DOHH2 (cell line): ENCODE measurements around the gene TYMP.

Experiments
- H3F3A ChIP-seq: fragments of 200-600 bp; sonication (generic), shearing (Covaris generic); 2 replicates; pipeline ENCODE4 v1.6.0; 2016; ENCODE audit warnings: antibody characterized with exemption, mild to moderate bottlenecking; ENCODE audit not compliant: control insufficient read depth, insufficient read depth
- H3K27ac ChIP-seq: fragments of 200-600 bp; sonication (generic); 2 replicates; pipeline ENCODE4 v1.5.1; 2014; ENCODE audit warnings: low read depth, mild to moderate bottlenecking, low read length, moderate library complexity
- H3K27me3 ChIP-seq: fragments of 200-600 bp; sonication (generic); 2 replicates; pipeline ENCODE4 v1.6.1; 2014; ENCODE audit warnings: mild to moderate bottlenecking, low read length, mixed read lengths; ENCODE audit not compliant: control insufficient read depth
- H3K36me3 ChIP-seq: fragments of 200-600 bp; sonication (generic); 2 replicates; pipeline ENCODE4 v1.6.1; 2014; ENCODE audit warnings: mild to moderate bottlenecking, low read length, moderate library complexity, mixed read lengths; ENCODE audit not compliant: control insufficient read depth
- H3K4me1 ChIP-seq: fragments of 200-600 bp; sonication (generic); 2 replicates; pipeline ENCODE4 v1.6.1; 2014; ENCODE audit warnings: mild to moderate bottlenecking, low read length, mixed read lengths; ENCODE audit not compliant: control insufficient read depth
- H3K4me2 ChIP-seq: fragments of 200-600 bp; sonication (generic); 2 replicates; pipeline ENCODE4 v1.6.0; 2014; ENCODE audit warnings: mild to moderate bottlenecking, low read length, moderate library complexity
- H3K4me3 ChIP-seq: fragments of 200-600 bp; sonication (generic); 2 replicates; pipeline ENCODE4 v1.5.1; 2014; ENCODE audit warnings: mild to moderate bottlenecking, low read length, mixed read lengths
- H3K79me2 ChIP-seq: fragments of 200-600 bp; sonication (generic); 2 replicates; pipeline ENCODE4 v1.6.1; 2014; ENCODE audit warnings: mild to moderate bottlenecking, low read length, mixed read lengths; ENCODE audit not compliant: control insufficient read depth
- H3K9me2 ChIP-seq: fragments of 200-600 bp; sonication (generic); replicated peaks from 2 replicates; pipeline ENCODE4 v1.6.1; 2014; ENCODE audit warnings: mild to moderate bottlenecking, low read length, mixed read lengths; ENCODE audit not compliant: control insufficient read depth
- H3K9me3 ChIP-seq: fragments of 200-600 bp; sonication (generic); 2 replicates; pipeline ENCODE4 v1.6.1; 2014; ENCODE audit warnings: antibody characterized with exemption, low read length, mixed read lengths; ENCODE audit not compliant: control insufficient read depth, insufficient read depth
- H4K20me1 ChIP-seq: fragments of 200-600 bp; sonication (generic); 2 replicates; pipeline ENCODE4 v1.6.0; 2014; ENCODE audit warnings: low read depth, mild to moderate bottlenecking, antibody characterized with exemption, low read length, moderate library complexity; ENCODE audit not compliant: control insufficient read depth, insufficient read depth
- EZH2phosphoT487 ChIP-seq: fragments of 200-600 bp; sonication (generic); IDR thresholded peaks from 2 replicates; pipeline ENCODE4 v1.6.1; 2017; ENCODE audit warnings: borderline replicate concordance, mild to moderate bottlenecking, antibody characterized with exemption, low read length, moderate library complexity, mixed read lengths
- TF ChIP-seq, protein P1 (sequence below): fragments of 200-600 bp; sonication (generic); IDR thresholded peaks from one replicate; pipeline ENCODE4 v1.5.1; 2014; ENCODE audit warnings: antibody characterized with exemption, mild to moderate bottlenecking, low read depth, low read length; ENCODE audit not compliant: poor library complexity, severe bottlenecking

TYMP gene

DNA sequence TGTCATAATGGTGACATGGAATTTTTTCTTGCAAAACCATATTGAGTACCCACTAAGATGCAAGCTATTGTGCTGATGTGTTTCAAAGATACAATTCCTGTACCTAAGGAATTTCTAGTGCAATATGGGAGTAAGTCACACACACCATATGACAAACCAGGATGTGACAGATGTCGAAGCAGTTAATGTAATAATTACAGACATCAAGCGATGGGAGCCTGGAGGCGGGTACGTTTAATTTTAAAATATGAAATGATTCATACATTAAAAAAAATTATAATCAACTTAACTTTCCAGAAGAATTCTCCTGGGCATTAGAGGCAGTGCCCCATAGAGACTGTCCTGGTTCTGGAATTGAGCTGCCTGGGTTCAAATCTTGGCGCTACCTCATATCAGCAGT is 26.9 kb upstream of the TYMP start:
- Histone ChIP-seq H3K9me2 (no peaks in the 10 kb centered on the region), H3K27ac (no peak overlapping the region), H3K4me2 (no peak overlapping the region), H3K9me3 (no peaks in the 10 kb centered on the region), H3K36me3 (no peaks in the 10 kb centered on the region), H4K20me1 (no peaks in the 10 kb centered on the region), H3K4me1 (no peaks in the 10 kb centered on the region), H3K79me2 (no peaks in the 10 kb centered on the region), H3F3A (no peaks in the 10 kb centered on the region), H3K27me3 (peaks cover 9% of the 10 kb centered on the region; the same call in 1 of the 2 replicates), H3K4me3 (no peak overlapping the region)
- TF ChIP-seq EZH2phosphoT487: no peak
- TF ChIP-seq, protein P1, sequence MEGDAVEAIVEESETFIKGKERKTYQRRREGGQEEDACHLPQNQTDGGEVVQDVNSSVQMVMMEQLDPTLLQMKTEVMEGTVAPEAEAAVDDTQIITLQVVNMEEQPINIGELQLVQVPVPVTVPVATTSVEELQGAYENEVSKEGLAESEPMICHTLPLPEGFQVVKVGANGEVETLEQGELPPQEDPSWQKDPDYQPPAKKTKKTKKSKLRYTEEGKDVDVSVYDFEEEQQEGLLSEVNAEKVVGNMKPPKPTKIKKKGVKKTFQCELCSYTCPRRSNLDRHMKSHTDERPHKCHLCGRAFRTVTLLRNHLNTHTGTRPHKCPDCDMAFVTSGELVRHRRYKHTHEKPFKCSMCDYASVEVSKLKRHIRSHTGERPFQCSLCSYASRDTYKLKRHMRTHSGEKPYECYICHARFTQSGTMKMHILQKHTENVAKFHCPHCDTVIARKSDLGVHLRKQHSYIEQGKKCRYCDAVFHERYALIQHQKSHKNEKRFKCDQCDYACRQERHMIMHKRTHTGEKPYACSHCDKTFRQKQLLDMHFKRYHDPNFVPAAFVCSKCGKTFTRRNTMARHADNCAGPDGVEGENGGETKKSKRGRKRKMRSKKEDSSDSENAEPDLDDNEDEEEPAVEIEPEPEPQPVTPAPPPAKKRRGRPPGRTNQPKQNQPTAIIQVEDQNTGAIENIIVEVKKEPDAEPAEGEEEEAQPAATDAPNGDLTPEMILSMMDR: no peak

DNA sequence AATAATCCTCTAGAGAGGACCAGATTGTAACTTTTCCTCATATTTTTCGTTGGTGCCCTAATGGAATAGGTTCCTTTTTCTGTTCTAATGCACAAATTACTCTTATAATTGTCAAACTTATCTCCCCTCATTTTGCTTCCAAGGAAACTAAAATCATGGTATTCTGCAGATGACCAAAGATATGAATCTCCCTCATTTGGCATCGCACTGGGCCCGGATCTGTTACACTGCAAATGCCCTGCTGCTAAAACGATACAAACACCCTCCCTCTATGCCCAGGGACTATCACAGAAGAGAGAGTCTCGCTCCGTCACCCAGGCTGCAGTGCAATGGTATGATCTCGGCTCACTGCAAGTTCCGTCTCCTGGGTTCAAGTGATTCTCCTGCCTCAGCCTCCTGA is 23.5 kb upstream of the TYMP start:
- no peaks in the 10 kb centered on the region for H3K36me3 ChIP-seq
- no peak overlapping the region for H3K4me2 ChIP-seq
- no peaks in the 10 kb centered on the region for H4K20me1 ChIP-seq
- TF ChIP-seq, protein P1: no peak
- no peak for TF ChIP-seq EZH2phosphoT487
- no peaks in the 10 kb centered on the region for H3F3A ChIP-seq
- no peaks in the 10 kb centered on the region for H3K79me2 ChIP-seq
- H3K9me2 ChIP-seq: no peaks in the 10 kb centered on the region
- H3K27me3 ChIP-seq: peaks cover 4% of the 10 kb centered on the region; the same call in 1 of the 2 replicates
- no peak overlapping the region for H3K4me3 ChIP-seq
- H3K27ac ChIP-seq: no peak overlapping the region
- H3K9me3 ChIP-seq: no peaks in the 10 kb centered on the region
- H3K4me1 ChIP-seq: peaks cover 17% of the 10 kb centered on the region

DNA sequence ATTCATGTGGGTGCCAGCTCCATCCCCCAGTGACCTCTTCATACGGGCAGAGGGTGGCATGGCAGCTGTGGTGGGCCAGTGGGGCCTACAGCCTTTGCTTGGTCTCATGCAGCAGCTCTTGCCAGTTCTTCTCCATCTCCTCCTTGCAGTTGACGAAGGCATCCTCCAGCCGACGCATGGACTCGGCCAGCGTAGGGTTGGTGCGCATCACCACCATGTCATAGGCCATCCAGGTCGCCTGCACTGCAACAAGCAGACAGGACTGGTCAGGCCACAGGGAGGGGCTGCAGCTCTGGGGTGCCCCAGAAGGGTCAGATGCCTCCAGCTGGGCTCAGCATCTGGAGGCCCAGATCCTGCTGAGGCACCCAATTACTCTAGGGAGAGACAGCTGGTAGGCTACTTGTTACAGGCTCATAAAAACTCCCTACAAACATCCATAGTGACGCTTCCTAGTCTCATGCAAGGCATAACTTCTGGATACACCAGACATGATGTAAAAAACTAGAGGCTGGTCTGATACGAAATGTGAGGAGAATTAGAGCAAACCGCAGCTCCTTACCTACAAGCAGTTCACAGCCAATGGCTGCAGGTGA is 21.4 kb upstream of the TYMP start:
- Histone ChIP-seq H3K4me3 (no peak overlapping the region), H3F3A (0 out of 2 replicates have a peak, but pooled peaks cover 3% of the 10 kb centered on the region), H3K27ac (no peak overlapping the region), H4K20me1 (no peaks in the 10 kb centered on the region), H3K27me3 (peaks cover 3% of the 10 kb centered on the region; the same call in 1 of the 2 replicates), H3K9me2 (no peaks in the 10 kb centered on the region), H3K4me2 (no peak overlapping the region), H3K79me2 (no peaks in the 10 kb centered on the region), H3K36me3 (no peaks in the 10 kb centered on the region), H3K4me1 (peaks cover 23% of the 10 kb centered on the region), H3K9me3 (no peaks in the 10 kb centered on the region)
- TF ChIP-seq EZH2phosphoT487: no peak
- TF ChIP-seq, protein P1: no peak
